A549 (cell line): ENCODE results near the gene LRRC70. TPM values are rescaled to one million over a fixed set of nuclear protein-coding genes. Genes with fewer than 3 reads are reported as not detected.

Experiments
- ATAC-seq, 2 experiments: fragments of 200-7000 bp in 1 of 2; fragments of >200 bp in 1 of 2; cut with Nextera tagmentation in 1 of 2; cut with Tn5 transposase in 1 of 2; 3 replicates each; pipeline versions ENCODE4 v1.8.0 to v1.9.1; 2018 to 2020; ENCODE audit warnings: mild to moderate bottlenecking in 1 of 2, moderate library complexity in 1 of 2
- CTCF ChIA-PET: fragments of 300-600 bp; sonication (Branson Sonifier 250); formaldehyde crosslinking; extraction: SDS; loops from one replicate; lab custom pipeline; 2021; ENCODE audit warnings: antibody characterized with exemption, inconsistent platforms; lab: Yijun Ruan, JAX
- POLR2A ChIA-PET: fragments of 350-600 bp; formaldehyde crosslinking; extraction: SDS; loops from one replicate; lab custom pipeline; 2021; ENCODE audit warnings: antibody characterized with exemption, inconsistent platforms; lab: Yijun Ruan, JAX
- DNase-seq, 2 experiments: peaks; one replicate each; pipeline versions ENCODE4 v3.0.0 to v3.0.0-alpha.2; 2011 to 2016; ENCODE audit warnings: low read depth in 1 of 2, low spot score in 1 of 2
- FAIRE-seq: peaks from 2 replicates; lab custom pipeline; 2011; peaks lifted over from hg19 to GRCh38; lab: Jason Lieb, UNC
- H3K27ac ChIP-seq, 2 experiments: fragments of >200 bp; sonication (Bioruptor Twin); formaldehyde crosslinking; 3 replicates each; pipeline ENCODE4 v1.5.1; 2016 to 2017
- H3K4me1 ChIP-seq: fragments of >200 bp; sonication (Bioruptor Twin); formaldehyde crosslinking; 3 replicates; pipeline ENCODE4 v1.6.1; 2016
- H3K4me2 ChIP-seq: fragments of >200 bp; sonication (Bioruptor Twin); formaldehyde crosslinking; 3 replicates; pipeline ENCODE4 v1.6.1; 2016
- H3K4me3 ChIP-seq: fragments of >200 bp; sonication (Bioruptor Twin); formaldehyde crosslinking; 3 replicates; pipeline ENCODE4 v1.5.1; 2016
- H3K9me3 ChIP-seq: fragments of >200 bp; sonication (Bioruptor Twin); formaldehyde crosslinking; 3 replicates; pipeline ENCODE4 v1.6.1; 2016
- ATOH8 ChIP-seq: fragments of 250-450 bp; sonication (Bioruptor Pico); IDR thresholded peaks from 2 replicates; pipeline ENCODE4 v1.5.0; 2020; ENCODE audit warnings: low read depth, mild to moderate bottlenecking, moderate library complexity
- BHLHE40 ChIP-seq: IDR thresholded peaks from 2 replicates; pipeline ENCODE4 v1.6.1; 2012; ENCODE audit warnings: low read depth, low read length, inconsistent platforms
- CEBPB ChIP-seq, 2 experiments: fragments of >200 bp in 1 of 2; sonication (Bioruptor Twin) in 1 of 2; formaldehyde crosslinking in 1 of 2; IDR thresholded peaks; 2 replicates each; pipeline ENCODE4 v1.6.1; 2012 to 2016
- CHD2 ChIP-seq: fragments of 150-350 bp; IDR thresholded peaks from 2 replicates; pipeline ENCODE4 v1.6.1; 2014; ENCODE audit warnings: low read length; ENCODE audit not compliant: partially characterized antibody
- E2F6 ChIP-seq: IDR thresholded peaks from 2 replicates; pipeline ENCODE4 v1.6.1; 2012; ENCODE audit warnings: low read depth, borderline replicate concordance
- ESRRA ChIP-seq: fragments of 150-350 bp; IDR thresholded peaks from 2 replicates; pipeline ENCODE4 v1.6.1; 2014; ENCODE audit warnings: mild to moderate bottlenecking, low read length, borderline replicate concordance
- FOSL2 ChIP-seq, 2 experiments: fragments of 450-650 bp in 1 of 2; fragments of >200 bp in 1 of 2; sonication (Bioruptor Twin) in 1 of 2; formaldehyde crosslinking; IDR thresholded peaks; 2 replicates each; pipeline versions ENCODE4 v1.5.0 to v1.6.1; 2016 to 2020; ENCODE audit warnings: mild to moderate bottlenecking in 1 of 2, moderate library complexity in 1 of 2
- HMGXB4 ChIP-seq: fragments of 250-450 bp; sonication (Bioruptor Pico); IDR thresholded peaks from 2 replicates; pipeline ENCODE4 v1.5.0; 2021; ENCODE audit warnings: mild to moderate bottlenecking, moderate library complexity, borderline replicate concordance
- HOXA7 ChIP-seq: fragments of 250-450 bp; sonication (Bioruptor Pico); IDR thresholded peaks from 2 replicates; pipeline ENCODE4 v1.5.0; 2020; ENCODE audit warnings: mild to moderate bottlenecking, moderate library complexity
- HOXB5 ChIP-seq: fragments of 250-450 bp; sonication (Bioruptor Pico); IDR thresholded peaks from 2 replicates; pipeline ENCODE4 v1.5.0; 2020; ENCODE audit warnings: mild to moderate bottlenecking, moderate library complexity
- JUN ChIP-seq, 2 experiments: fragments of >200 bp; sonication (Bioruptor Twin); formaldehyde crosslinking; IDR thresholded peaks; 2 replicates in 1 of 2; 3 replicates in 1 of 2; pipeline ENCODE4 v1.6.1; 2016 to 2017
- JUNB ChIP-seq: fragments of >200 bp; sonication (Bioruptor Twin); formaldehyde crosslinking; IDR thresholded peaks from 2 replicates; pipeline ENCODE4 v1.6.1; 2016
- MYC ChIP-seq: IDR thresholded peaks from 2 replicates; pipeline ENCODE4 v1.6.1; 2012; ENCODE audit warnings: mild to moderate bottlenecking, inconsistent platforms, low read length, improper control_type of control experiment, borderline replicate concordance
- NFE2L2 ChIP-seq: fragments of 150-350 bp; conservative IDR thresholded peaks from 2 replicates; pipeline ENCODE4 v1.6.1; 2014; ENCODE audit warnings: low read length
- NPAS2 ChIP-seq: fragments of 250-450 bp; sonication (Bioruptor Pico); IDR thresholded peaks from 2 replicates; pipeline ENCODE4 v1.8.0; 2022; ENCODE audit warnings: mild to moderate bottlenecking, moderate library complexity, borderline replicate concordance
- PBX3 ChIP-seq: IDR thresholded peaks from 2 replicates; pipeline ENCODE4 v1.6.1; 2012
- RAD21 ChIP-seq, 2 experiments: fragments of >200 bp in 1 of 2; sonication (Bioruptor Twin) in 1 of 2; formaldehyde crosslinking in 1 of 2; IDR thresholded peaks in 1 of 2; conservative IDR thresholded peaks in 1 of 2; 2 replicates in 1 of 2; 3 replicates in 1 of 2; pipeline ENCODE4 v1.6.1; 2012 to 2018; ENCODE audit warnings: inconsistent platforms in 1 of 2
- RARB ChIP-seq: fragments of 250-450 bp; sonication (Bioruptor Pico); IDR thresholded peaks from 2 replicates; pipeline ENCODE4 v1.8.0; 2021; ENCODE audit warnings: mild to moderate bottlenecking, moderate library complexity
- REST ChIP-seq: fragments of 200-600 bp; sonication (generic); IDR thresholded peaks from 2 replicates; pipeline ENCODE4 v1.6.1; 2016; ENCODE audit warnings: antibody characterized with exemption, mild to moderate bottlenecking, moderate library complexity
- RFX5 ChIP-seq: fragments of 450-650 bp; IDR thresholded peaks from 2 replicates; pipeline ENCODE4 v1.7.1; 2014; ENCODE audit warnings: antibody characterized with exemption, mild to moderate bottlenecking, moderate library complexity
- RNF2 ChIP-seq: fragments of 200-600 bp; sonication (generic); IDR thresholded peaks from 2 replicates; pipeline ENCODE4 v1.6.1; 2016; ENCODE audit warnings: low read depth, mild to moderate bottlenecking, antibody characterized with exemption, moderate library complexity, borderline replicate concordance
- WGBS: methylation state at CpG from one replicate; pipeline ENCODE4 v1.1.6; 2017; ENCODE audit errors: missing lambda C conversion rate; 5-methylcytosine and 5-hydroxymethylcytosine counted together
- polyA plus RNA-seq, 4 experiments: library from polyadenylated mRNA; depleted of rRNA in 3 of 4; stranded (reverse); fragments of >200 nt; fragmentation: RNase III in 1 of 4; extraction: RNeasy Plus Mini Kit Qiagen cat#74134 plus additional on column Dnase treatment in 1 of 4; gene quantifications; 2 replicates in 3 of 4; 3 replicates in 1 of 4; pipeline ENCODE4 v1.2.3, GENCODE V29; 2011 to 2017

The LRRC70 gene
- polyA plus RNA-seq, 2 of the 4 experiments (the other 2 are of a cell fraction): 0.32 TPM; not detected in 1

GRCh38 chr5:62576570-62577170, 1.9 kb upstream of the LRRC70 start:
- Histone ChIP-seq H3K4me3 (no peak overlapping the region), H3K9me3 (no peaks in the 10 kb centered on the region), H3K4me2 (no peak overlapping the region)
- DNase-seq (no peak), ATAC-seq (no peak)
- CTCF ChIA-PET: no interaction called here
- WGBS: 90% methylated on average over 4 of the region's 4 CpGs
- TF ChIP-seq FOSL2 (IDR thresholded peaks at IDR 0.05) (no peak), FOSL2 (CRISPR knock-in tag; IDR thresholded peaks at IDR 0.05) (no peak), RAD21 (conservative IDR thresholded peaks at IDR 0.05 in 1 of 2, IDR thresholded peaks at IDR 0.05 in 1 of 2) (no peak), CHD2 (no peak), REST (no peak), ATOH8 (CRISPR knock-in tag) (no peak)
- TF ChIP-seq, all 56 proteins: peak for 0
- Histone ChIP-seq H3K27ac (no peak overlapping the region), H3K4me1 (no peaks in the 10 kb centered on the region)
- POLR2A ChIA-PET: no interaction called here
- no peak for FAIRE-seq

- CTCF ChIA-PET: no interaction called here
- no peak for FAIRE-seq
- 92% methylated on average over 1 of the region's 1 CpG for WGBS
- H3K4me2 ChIP-seq: no peak overlapping the region
- H3K4me1 ChIP-seq: no peaks in the 10 kb centered on the region
- POLR2A ChIA-PET: no interaction called here
- no peak overlapping the region for H3K27ac ChIP-seq
- no peak overlapping the region for H3K4me3 ChIP-seq
- TF ChIP-seq NFE2L2 (no peak), HOXB5 (no peak), RARB (CRISPR knock-in tag) (no peak), ESRRA (no peak)
- no peaks in the 10 kb centered on the region for H3K9me3 ChIP-seq
- no peak for ATAC-seq
- DNase-seq: no peak
Measured at GRCh38 chr5:62577488-62577887, 1.1 kb upstream of the LRRC70 start.

- no peaks in the 10 kb centered on the region for H3K4me1 ChIP-seq
- no peak overlapping the region for H3K27ac ChIP-seq
- CTCF ChIA-PET: no interaction called here
- no peak for TF ChIP-seq RFX5
- no peak for TF ChIP-seq HMGXB4
- no peak for TF ChIP-seq MYC
- no peak for TF ChIP-seq JUN (IDR thresholded peaks at IDR 0.05)
- TF ChIP-seq HOXA7 (CRISPR knock-in tag): no peak
- TF ChIP-seq NPAS2: no peak
- no peak for TF ChIP-seq PBX3
- no peak for TF ChIP-seq BHLHE40
- TF ChIP-seq CEBPB (IDR thresholded peaks at IDR 0.05): no peak
- TF ChIP-seq JUNB: no peak
- TF ChIP-seq E2F6: no peak
- TF ChIP-seq RNF2: no peak
- TF ChIP-seq, all 56 proteins: peak for 0
- FAIRE-seq: no peak
- POLR2A ChIA-PET: no interaction called here
- no peaks in the 10 kb centered on the region for H3K9me3 ChIP-seq
- no peak overlapping the region for H3K4me3 ChIP-seq
- no peak for ATAC-seq
- no peak overlapping the region for H3K4me2 ChIP-seq
- 91% methylated on average over 5 of the region's 5 CpGs for WGBS
- no peak for DNase-seq
Measured at GRCh38 chr5:62579761-62580160, 1.1 kb downstream of the LRRC70 start.
